ENCODE data around the gene MAML2.

- no peak for TF ChIP-seq CTCF (IDR thresholded peaks at IDR 0.05)
- no peak for TF ChIP-seq POLR2A (IDR thresholded peaks at IDR 0.05)
Measured at GRCh38 chr11:96105944-96106343, 237.1 kb downstream of the MAML2 start.
